Measurements from ENCODE around the gene DIP2C. TPM values are rescaled to one million over a fixed set of nuclear protein-coding genes. Genes with fewer than 3 reads are reported as not detected.

Gene DIP2C
- polyA plus RNA-seq, 3 donors: 0.11 TPM; not detected in 2

DNA sequence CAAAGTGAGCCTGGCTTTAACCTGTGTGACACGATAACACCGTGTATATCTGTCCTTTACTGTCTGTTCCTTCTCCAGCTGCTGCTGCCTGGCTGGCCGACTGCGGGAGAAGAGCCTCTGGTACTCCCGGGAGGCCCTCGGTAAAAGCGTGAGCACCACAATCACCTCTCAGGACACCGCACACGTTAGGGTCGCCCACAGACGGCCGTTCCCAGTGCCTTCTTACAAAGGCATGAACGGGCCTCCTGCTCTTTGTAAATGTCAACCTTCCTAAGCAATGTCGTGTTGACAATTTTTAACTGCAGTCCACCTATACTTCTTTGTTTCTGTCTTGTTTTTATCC, 177.6 kb downstream of the DIP2C start:
- H4K20me1 ChIP-seq (ENCODE audit: insufficient read depth, low read length): no peaks in the 10 kb centered on the region
- H3K27me3 Mint-ChIP-seq (ENCODE audit: low read depth in 3 of 3): peaks cover 8 to 10% (median 9%) of the 10 kb centered on the region in 3 donors
- H3K4me1 ChIP-seq (ENCODE audit: control insufficient read depth in 1 of 2, insufficient read depth in 2 of 2, low read length in 2 of 2): no peaks in the 10 kb centered on the region
- DNase-seq: no peak
- H3K4me1 Mint-ChIP-seq: peaks cover 3% of the 10 kb centered on the region
- H2AFZ ChIP-seq (ENCODE audit: insufficient read depth, low read depth, low read length, poor library complexity, severe bottlenecking): peak overlapping the region; percentile 11
- peaks cover 0 to 3% (median 0%) of the 10 kb centered on the region in 7 donors for H3K9me3 Mint-ChIP-seq
- H3K79me2 ChIP-seq (ENCODE audit: insufficient read depth, low read length): no peaks in the 10 kb centered on the region
- H3K9me3 ChIP-seq (replicated peaks in 1 of 2; ENCODE audit: control insufficient read depth in 1 of 2, insufficient read depth in 1 of 2, low read length in 2 of 2): no peaks in the 10 kb centered on the region
- H3K27ac Mint-ChIP-seq: no peak overlapping the region
- intact Hi-C loops (cut with micrococcal nuclease): no loop called here
- H3K27me3 ChIP-seq (ENCODE audit: control insufficient read depth in 2 of 2, insufficient read depth in 2 of 2, low read length in 2 of 2): peaks cover 0 to 5% of the 10 kb centered on the region in 2 donors
- no peak overlapping the region for H3K4me3 ChIP-seq (replicated peaks in 1 of 3; ENCODE audit: low read depth in 2 of 3, low read length in 3 of 3)
- H3K27ac ChIP-seq (ENCODE audit: low read depth in 1 of 2, low read length in 2 of 2): no peak overlapping the region
- 71% methylated on average over 12 of the region's 14 CpGs for WGBS (ENCODE audit: insufficient coverage)
- no peaks in the 10 kb centered on the region for H3K36me3 Mint-ChIP-seq
- no peak overlapping the region for H3K9ac ChIP-seq (ENCODE audit: insufficient read depth, low read length, poor library complexity, severe bottlenecking)
- no peaks in the 10 kb centered on the region for H3K36me3 ChIP-seq (replicated peaks in 1 of 2; ENCODE audit: control insufficient read depth in 1 of 2, insufficient read depth in 2 of 2, low read length in 2 of 2)
- no peak overlapping the region for H3K4me2 ChIP-seq (replicated peaks; ENCODE audit: extremely low read depth, low read length, poor library complexity, severe bottlenecking)
- H3K4me3 Mint-ChIP-seq: no peak overlapping the region
- TF ChIP-seq, protein P1, sequence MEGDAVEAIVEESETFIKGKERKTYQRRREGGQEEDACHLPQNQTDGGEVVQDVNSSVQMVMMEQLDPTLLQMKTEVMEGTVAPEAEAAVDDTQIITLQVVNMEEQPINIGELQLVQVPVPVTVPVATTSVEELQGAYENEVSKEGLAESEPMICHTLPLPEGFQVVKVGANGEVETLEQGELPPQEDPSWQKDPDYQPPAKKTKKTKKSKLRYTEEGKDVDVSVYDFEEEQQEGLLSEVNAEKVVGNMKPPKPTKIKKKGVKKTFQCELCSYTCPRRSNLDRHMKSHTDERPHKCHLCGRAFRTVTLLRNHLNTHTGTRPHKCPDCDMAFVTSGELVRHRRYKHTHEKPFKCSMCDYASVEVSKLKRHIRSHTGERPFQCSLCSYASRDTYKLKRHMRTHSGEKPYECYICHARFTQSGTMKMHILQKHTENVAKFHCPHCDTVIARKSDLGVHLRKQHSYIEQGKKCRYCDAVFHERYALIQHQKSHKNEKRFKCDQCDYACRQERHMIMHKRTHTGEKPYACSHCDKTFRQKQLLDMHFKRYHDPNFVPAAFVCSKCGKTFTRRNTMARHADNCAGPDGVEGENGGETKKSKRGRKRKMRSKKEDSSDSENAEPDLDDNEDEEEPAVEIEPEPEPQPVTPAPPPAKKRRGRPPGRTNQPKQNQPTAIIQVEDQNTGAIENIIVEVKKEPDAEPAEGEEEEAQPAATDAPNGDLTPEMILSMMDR (IDR thresholded peaks at IDR 0.05): no peak

DNA sequence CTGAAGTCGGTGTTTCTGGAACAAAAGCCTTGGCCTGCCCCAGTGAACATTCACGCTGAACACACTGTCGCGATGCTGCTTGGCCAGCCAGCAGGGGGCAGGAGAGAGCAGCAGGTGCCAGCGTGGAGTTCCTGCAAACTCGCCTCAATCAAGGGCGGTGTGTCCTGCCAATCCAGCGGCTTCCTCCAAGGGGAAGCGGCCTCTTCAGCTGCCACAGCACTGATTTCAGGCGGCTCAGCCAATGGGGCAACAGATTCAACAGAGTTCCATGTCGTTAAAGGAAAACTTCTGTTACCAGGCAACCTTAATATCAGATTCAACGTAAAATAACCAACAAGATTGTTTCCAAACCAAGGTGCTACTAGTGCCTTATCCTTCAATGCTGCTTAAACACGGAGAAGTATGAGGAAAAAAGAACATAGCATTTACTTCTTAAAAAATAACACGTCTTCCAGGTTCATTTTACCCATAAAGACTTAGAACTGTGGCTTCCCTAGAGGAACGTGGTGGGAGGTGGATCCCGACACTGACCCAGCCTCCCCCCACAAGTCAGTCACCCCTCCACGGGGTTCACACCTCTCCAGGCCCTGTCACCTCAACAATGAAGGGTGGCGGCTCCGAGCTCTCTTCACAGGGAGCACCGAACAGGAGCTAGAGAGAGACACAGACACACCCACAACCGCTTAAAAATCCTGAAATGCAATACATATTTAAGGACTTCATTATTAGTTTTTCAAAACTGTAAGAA, 178.2 kb downstream of the DIP2C start:
- peaks cover 8 to 11% (median 10%) of the 10 kb centered on the region in 3 donors for H3K27me3 Mint-ChIP-seq (ENCODE audit: low read depth in 3 of 3)
- Histone ChIP-seq H3K4me2 (replicated peaks; ENCODE audit: extremely low read depth, low read length, poor library complexity, severe bottlenecking) (no peak overlapping the region), H3K9ac (ENCODE audit: insufficient read depth, low read length, poor library complexity, severe bottlenecking) (no peak overlapping the region), H3K9me3 (replicated peaks in 1 of 2; ENCODE audit: control insufficient read depth in 1 of 2, insufficient read depth in 1 of 2, low read length in 2 of 2) (no peaks in the 10 kb centered on the region), H3K27ac (ENCODE audit: low read depth in 1 of 2, low read length in 2 of 2) (no peak overlapping the region), H3K27me3 (ENCODE audit: control insufficient read depth in 2 of 2, insufficient read depth in 2 of 2, low read length in 2 of 2) (peaks cover 0 to 5% of the 10 kb centered on the region in 2 donors), H3K79me2 (ENCODE audit: insufficient read depth, low read length) (no peaks in the 10 kb centered on the region), H4K20me1 (ENCODE audit: insufficient read depth, low read length) (no peaks in the 10 kb centered on the region), H3K36me3 (replicated peaks in 1 of 2; ENCODE audit: control insufficient read depth in 1 of 2, insufficient read depth in 2 of 2, low read length in 2 of 2) (no peaks in the 10 kb centered on the region), H3K4me3 (replicated peaks in 1 of 3; ENCODE audit: low read depth in 2 of 3, low read length in 3 of 3) (no peak overlapping the region), H2AFZ (ENCODE audit: insufficient read depth, low read depth, low read length, poor library complexity, severe bottlenecking) (peak overlapping the region; percentile 11), H3K4me1 (ENCODE audit: control insufficient read depth in 1 of 2, insufficient read depth in 2 of 2, low read length in 2 of 2) (no peaks in the 10 kb centered on the region)
- H3K4me1 Mint-ChIP-seq: peaks cover 3% of the 10 kb centered on the region
- TF ChIP-seq, protein P1 (IDR thresholded peaks at IDR 0.05): peak; percentile 92
- WGBS (ENCODE audit: insufficient coverage): 28% methylated on average over 17 of the region's 21 CpGs
- no peaks in the 10 kb centered on the region for H3K36me3 Mint-ChIP-seq
- no peak overlapping the region for H3K27ac Mint-ChIP-seq
- intact Hi-C loops (cut with micrococcal nuclease): no loop called here
- DNase-seq: peak; percentile 27 to 53 (median 29)
- H3K4me3 Mint-ChIP-seq: peak overlapping the region in 1 of 2 donors; percentile 22
- peaks cover 0 to 3% (median 0%) of the 10 kb centered on the region in 7 donors for H3K9me3 Mint-ChIP-seq

Data from CD14-positive monocyte (primary cell).